UCSD-AML1 (cell line): ENCODE results near the gene EPB41L2.
"Not testable (repeated sequence)": the region's sequence is repeated elsewhere in the genome, so short reads cannot be mapped to it uniquely, and the experiment has no call there.

Source experiments
- DNase-seq: peaks from one replicate; lab custom pipeline; 2025; ENCODE audit not compliant: unreplicated experiment; lab: John Stamatoyannopoulos, UW

Gene EPB41L2

GRCh38 chr6:130815200-130816071, 247.6 kb downstream of the EPB41L2 start:
- no peak for DNase-seq

- DNase-seq = no peak
Observed at GRCh38 chr6:130814506-130814905, 248.5 kb downstream of the EPB41L2 start.

GRCh38 chr6:130811932-130812331, 251.1 kb downstream of the EPB41L2 start:
- DNase-seq = no peak

- DNase-seq = no peak
Observed at GRCh38 chr6:130810307-130811030, 252.6 kb downstream of the EPB41L2 start.

GRCh38 chr6:130801368-130801767, 261.7 kb downstream of the EPB41L2 start:
- DNase-seq = not testable (repeated sequence)

GRCh38 chr6:130797061-130797460, 266.0 kb downstream of the EPB41L2 start:
- no peak for DNase-seq

GRCh38 chr6:130796313-130796905, 266.6 kb downstream of the EPB41L2 start:
- DNase-seq = no peak

- no peak for DNase-seq
Observed at GRCh38 chr6:130794738-130795137, 268.3 kb downstream of the EPB41L2 start.

- no peak for DNase-seq
Observed at GRCh38 chr6:130794010-130794697, 268.9 kb downstream of the EPB41L2 start.
